Astrocyte (in vitro differentiated cells and primary cell): ENCODE data around the gene EPHB1. TPM values are rescaled to one million over a fixed set of nuclear protein-coding genes. Genes with fewer than 3 reads are reported as not detected.
A peak's percentile ranks its signal among the peaks of the same experiment; 100 is the strongest.

Experiments
- DNase-seq: peaks from one replicate; pipeline ENCODE4 v3.0.0-alpha.2; 2010; ENCODE audit warnings: low read depth
- FAIRE-seq: peaks from 2 replicates; lab custom pipeline; 2011; peaks lifted over from hg19 to GRCh38; lab: Jason Lieb, UNC
- H2AFZ ChIP-seq: 2 replicates; pipeline ENCODE4 v1.6.0; 2012; ENCODE audit warnings: low read depth, low read length, inconsistent platforms
- H3K27ac ChIP-seq: 2 replicates; pipeline ENCODE4 v1.5.1; 2011; ENCODE audit warnings: low read depth, low read length, inconsistent platforms
- H3K27me3 ChIP-seq: 2 replicates; pipeline ENCODE4 v1.6.0; 2011; ENCODE audit warnings: low read length, inconsistent platforms; ENCODE audit not compliant: insufficient read depth
- H3K36me3 ChIP-seq: 2 replicates; pipeline ENCODE4 v1.5.1; 2011; ENCODE audit warnings: low read length, inconsistent platforms; ENCODE audit not compliant: insufficient read depth
- H3K4me1 ChIP-seq: 2 replicates; pipeline ENCODE4 v1.5.1; 2011; ENCODE audit warnings: low read length, inconsistent platforms; ENCODE audit not compliant: insufficient read depth
- H3K4me2 ChIP-seq: 2 replicates; pipeline ENCODE4 v1.6.0; 2012; ENCODE audit warnings: low read length, inconsistent platforms
- H3K4me3 ChIP-seq: 2 replicates; pipeline ENCODE4 v1.5.1; 2011; ENCODE audit warnings: low read depth, mild to moderate bottlenecking, low read length, inconsistent platforms; ENCODE audit not compliant: insufficient read depth
- H3K79me2 ChIP-seq: 2 replicates; pipeline ENCODE4 v1.6.0; 2012; ENCODE audit warnings: mild to moderate bottlenecking, low read length, inconsistent platforms; ENCODE audit not compliant: insufficient read depth
- H3K9ac ChIP-seq: 2 replicates; pipeline ENCODE4 v1.6.0; 2012; ENCODE audit warnings: mild to moderate bottlenecking, low read length, inconsistent platforms
- H3K9me3 ChIP-seq: 2 replicates; pipeline ENCODE4 v1.5.1; 2012; ENCODE audit warnings: low read depth, mild to moderate bottlenecking, low read length, inconsistent platforms; ENCODE audit not compliant: insufficient read depth
- H4K20me1 ChIP-seq: 2 replicates; pipeline ENCODE4 v1.6.0; 2012; ENCODE audit warnings: low read length, inconsistent platforms; ENCODE audit not compliant: insufficient read depth
- H3K27ac Mint-ChIP-seq: one replicate; pipeline ENCODE4 v1.8.0; 2021; ENCODE audit warnings: mild to moderate bottlenecking, mixed read lengths; ENCODE audit not compliant: unreplicated experiment
- H3K27me3 Mint-ChIP-seq: one replicate; pipeline ENCODE4 v1.8.0; 2021; ENCODE audit warnings: low read depth, mixed read lengths; ENCODE audit not compliant: unreplicated experiment
- H3K36me3 Mint-ChIP-seq: one replicate; pipeline ENCODE4 v1.8.0; 2021; ENCODE audit warnings: low read depth, mixed read lengths; ENCODE audit not compliant: unreplicated experiment
- H3K4me1 Mint-ChIP-seq: one replicate; pipeline ENCODE4 v1.8.0; 2021; ENCODE audit warnings: low read depth, mixed read lengths; ENCODE audit not compliant: unreplicated experiment
- H3K4me3 Mint-ChIP-seq: one replicate; pipeline ENCODE4 v1.8.0; 2021; ENCODE audit warnings: mild to moderate bottlenecking, moderate library complexity, mixed read lengths; ENCODE audit not compliant: unreplicated experiment
- H3K9me3 Mint-ChIP-seq: one replicate; pipeline ENCODE4 v1.8.0; 2021; ENCODE audit warnings: mild to moderate bottlenecking, mixed read lengths; ENCODE audit not compliant: unreplicated experiment
- EZH2 ChIP-seq: IDR thresholded peaks from 2 replicates; pipeline ENCODE4 v1.6.1; 2012; ENCODE audit warnings: mild to moderate bottlenecking, low read length, inconsistent platforms; ENCODE audit not compliant: insufficient read depth
- total RNA-seq: library from RNA; stranded (reverse); gene quantifications from 2 replicates; pipeline ENCODE4 v1.2.1, GENCODE V29; 2021
- TF ChIP-seq, protein P1 (sequence below): IDR thresholded peaks from 2 replicates; pipeline ENCODE4 v1.5.1; 2011; ENCODE audit warnings: low read depth, mild to moderate bottlenecking, inconsistent platforms, low read length, moderate library complexity; ENCODE audit not compliant: insufficient read depth

EPHB1 gene
- total RNA-seq, 1 donor from 2014 or later, result 4.1 TPM

DNA sequence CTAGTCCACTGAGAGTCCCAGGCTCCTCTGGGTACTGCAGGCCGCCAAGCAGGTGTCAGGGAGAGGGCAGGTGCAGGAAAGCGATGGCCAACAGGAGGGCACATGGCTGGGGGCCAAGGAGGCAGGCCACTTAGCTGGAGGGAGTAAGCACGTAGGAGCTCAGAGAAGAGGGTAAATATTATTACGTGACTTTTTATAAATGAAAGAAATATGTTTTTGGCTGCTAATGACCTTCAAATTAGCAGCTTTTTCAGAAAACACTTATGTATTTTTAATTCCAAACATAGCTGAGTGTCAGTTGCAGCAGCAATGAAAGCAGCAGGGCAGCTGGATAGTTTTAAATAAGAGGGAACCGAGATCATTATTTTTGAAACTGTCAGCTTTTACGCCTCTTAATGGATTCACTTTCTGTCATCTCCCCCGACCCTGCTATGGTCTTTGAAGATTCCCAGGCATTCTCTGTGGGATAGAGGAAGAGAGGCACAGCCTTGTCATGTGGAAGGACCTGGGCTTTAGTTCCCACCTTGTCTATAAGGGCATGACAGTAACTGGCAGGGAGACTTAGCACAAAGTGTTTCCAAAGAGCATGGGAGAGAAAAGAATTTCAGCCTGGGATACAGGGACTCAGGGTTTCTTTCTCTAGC lies 477.1 kb downstream of the EPHB1 start:
- no peak overlapping the region for H3K4me3 ChIP-seq
- no peaks in the 10 kb centered on the region for H3K27me3 ChIP-seq
- H3K4me2 ChIP-seq, result no peak overlapping the region
- no peak overlapping the region for H2AFZ ChIP-seq
- no peaks in the 10 kb centered on the region for H3K27me3 Mint-ChIP-seq
- H3K27ac ChIP-seq, result no peak overlapping the region
- FAIRE-seq, result no peak
- H3K9me3 Mint-ChIP-seq, result no peaks in the 10 kb centered on the region
- DNase-seq, result no peak
- no peak for TF ChIP-seq EZH2
- TF ChIP-seq, protein P1, sequence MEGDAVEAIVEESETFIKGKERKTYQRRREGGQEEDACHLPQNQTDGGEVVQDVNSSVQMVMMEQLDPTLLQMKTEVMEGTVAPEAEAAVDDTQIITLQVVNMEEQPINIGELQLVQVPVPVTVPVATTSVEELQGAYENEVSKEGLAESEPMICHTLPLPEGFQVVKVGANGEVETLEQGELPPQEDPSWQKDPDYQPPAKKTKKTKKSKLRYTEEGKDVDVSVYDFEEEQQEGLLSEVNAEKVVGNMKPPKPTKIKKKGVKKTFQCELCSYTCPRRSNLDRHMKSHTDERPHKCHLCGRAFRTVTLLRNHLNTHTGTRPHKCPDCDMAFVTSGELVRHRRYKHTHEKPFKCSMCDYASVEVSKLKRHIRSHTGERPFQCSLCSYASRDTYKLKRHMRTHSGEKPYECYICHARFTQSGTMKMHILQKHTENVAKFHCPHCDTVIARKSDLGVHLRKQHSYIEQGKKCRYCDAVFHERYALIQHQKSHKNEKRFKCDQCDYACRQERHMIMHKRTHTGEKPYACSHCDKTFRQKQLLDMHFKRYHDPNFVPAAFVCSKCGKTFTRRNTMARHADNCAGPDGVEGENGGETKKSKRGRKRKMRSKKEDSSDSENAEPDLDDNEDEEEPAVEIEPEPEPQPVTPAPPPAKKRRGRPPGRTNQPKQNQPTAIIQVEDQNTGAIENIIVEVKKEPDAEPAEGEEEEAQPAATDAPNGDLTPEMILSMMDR, result no peak
- H3K9ac ChIP-seq, result no peak overlapping the region
- H3K27ac Mint-ChIP-seq, result peak overlapping the region; percentile 23
- H3K4me1 ChIP-seq, result no peaks in the 10 kb centered on the region
- no peak overlapping the region for H3K4me3 Mint-ChIP-seq
- no peaks in the 10 kb centered on the region for H4K20me1 ChIP-seq
- H3K4me1 Mint-ChIP-seq, result no peaks in the 10 kb centered on the region
- no peaks in the 10 kb centered on the region for H3K79me2 ChIP-seq
- no peaks in the 10 kb centered on the region for H3K36me3 Mint-ChIP-seq
- H3K9me3 ChIP-seq, result no peaks in the 10 kb centered on the region
- no peaks in the 10 kb centered on the region for H3K36me3 ChIP-seq

DNA sequence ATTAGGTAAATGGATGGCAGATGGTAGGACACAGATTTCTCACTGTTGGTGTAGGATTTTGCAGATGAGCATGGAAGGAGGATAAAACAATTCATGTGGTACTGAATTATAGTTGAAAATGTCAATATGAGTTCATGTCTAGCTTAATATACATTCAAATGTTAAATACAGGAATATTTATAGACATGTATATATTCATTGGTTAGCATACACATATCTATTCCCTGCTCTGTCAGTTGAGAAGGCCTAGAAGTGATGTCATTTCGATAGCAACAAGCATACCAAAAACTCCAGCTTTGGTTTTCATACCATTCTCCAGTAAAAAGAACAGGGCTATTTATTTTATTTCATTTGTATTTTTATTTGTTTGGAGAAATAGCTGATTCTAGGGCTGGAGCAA lies 497.1 kb downstream of the EPHB1 start:
- Histone ChIP-seq H3K4me1 (no peaks in the 10 kb centered on the region), H3K79me2 (no peaks in the 10 kb centered on the region), H3K36me3 (no peaks in the 10 kb centered on the region), H2AFZ (no peak overlapping the region), H3K27ac (no peak overlapping the region), H4K20me1 (no peaks in the 10 kb centered on the region), H3K4me3 (no peak overlapping the region), H3K9me3 (no peaks in the 10 kb centered on the region), H3K4me2 (no peak overlapping the region), H3K27me3 (no peaks in the 10 kb centered on the region), H3K9ac (no peak overlapping the region)
- Mint-ChIP-seq H3K9me3 (no peaks in the 10 kb centered on the region), H3K4me1 (no peaks in the 10 kb centered on the region), H3K27ac (no peak overlapping the region), H3K4me3 (no peak overlapping the region), H3K27me3 (peaks cover 2% of the 10 kb centered on the region), H3K36me3 (no peaks in the 10 kb centered on the region)
- DNase-seq, result no peak
- FAIRE-seq, result no peak
- TF ChIP-seq, protein P1, result no peak
- no peak for TF ChIP-seq EZH2

GRCh38 chr3:135301670-135302069 lies 506.6 kb downstream of the EPHB1 start:
- Histone ChIP-seq H3K4me1 (no peaks in the 10 kb centered on the region), H3K9ac (no peak overlapping the region), H3K27me3 (no peaks in the 10 kb centered on the region), H3K27ac (no peak overlapping the region), H4K20me1 (no peaks in the 10 kb centered on the region), H2AFZ (no peak overlapping the region), H3K79me2 (no peaks in the 10 kb centered on the region), H3K4me2 (no peak overlapping the region), H3K36me3 (no peaks in the 10 kb centered on the region), H3K4me3 (no peak overlapping the region), H3K9me3 (no peaks in the 10 kb centered on the region)
- TF ChIP-seq EZH2, result no peak
- TF ChIP-seq, protein P1, result no peak
- Mint-ChIP-seq H3K27me3 (peaks cover 21% of the 10 kb centered on the region), H3K36me3 (no peaks in the 10 kb centered on the region), H3K4me1 (no peaks in the 10 kb centered on the region), H3K9me3 (peaks cover 8% of the 10 kb centered on the region), H3K4me3 (no peak overlapping the region), H3K27ac (no peak overlapping the region)
- DNase-seq (no peak), FAIRE-seq (no peak)
